HG03342 (cell line): ENCODE data around the gene WIPF3.

ENCODE experiments used
- ATAC-seq: cut with Tn5 transposase; IDR thresholded peaks from one replicate; pipeline ENCODE4 v1.9.1; 2021; ENCODE audit warnings: mild to moderate bottlenecking, moderate library complexity; ENCODE audit not compliant: unreplicated experiment

Gene WIPF3, protein sequence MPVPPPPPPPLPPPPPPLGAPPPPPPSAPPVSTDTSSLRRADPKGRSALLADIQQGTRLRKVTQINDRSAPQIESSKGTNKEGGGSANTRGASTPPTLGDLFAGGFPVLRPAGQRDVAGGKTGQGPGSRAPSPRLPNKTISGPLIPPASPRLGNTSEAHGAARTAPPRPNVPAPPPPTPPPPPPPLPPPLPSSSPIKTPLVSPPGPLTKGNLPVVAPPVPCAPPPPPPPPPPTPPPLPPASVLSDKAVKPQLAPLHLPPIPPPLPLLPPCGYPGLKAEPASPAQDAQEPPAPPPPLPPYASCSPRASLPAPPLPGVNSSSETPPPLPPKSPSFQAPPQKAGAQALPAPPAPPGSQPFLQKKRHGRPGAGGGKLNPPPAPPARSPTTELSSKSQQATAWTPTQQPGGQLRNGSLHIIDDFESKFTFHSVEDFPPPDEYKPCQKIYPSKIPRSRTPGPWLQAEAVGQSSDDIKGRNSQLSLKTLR

DNA sequence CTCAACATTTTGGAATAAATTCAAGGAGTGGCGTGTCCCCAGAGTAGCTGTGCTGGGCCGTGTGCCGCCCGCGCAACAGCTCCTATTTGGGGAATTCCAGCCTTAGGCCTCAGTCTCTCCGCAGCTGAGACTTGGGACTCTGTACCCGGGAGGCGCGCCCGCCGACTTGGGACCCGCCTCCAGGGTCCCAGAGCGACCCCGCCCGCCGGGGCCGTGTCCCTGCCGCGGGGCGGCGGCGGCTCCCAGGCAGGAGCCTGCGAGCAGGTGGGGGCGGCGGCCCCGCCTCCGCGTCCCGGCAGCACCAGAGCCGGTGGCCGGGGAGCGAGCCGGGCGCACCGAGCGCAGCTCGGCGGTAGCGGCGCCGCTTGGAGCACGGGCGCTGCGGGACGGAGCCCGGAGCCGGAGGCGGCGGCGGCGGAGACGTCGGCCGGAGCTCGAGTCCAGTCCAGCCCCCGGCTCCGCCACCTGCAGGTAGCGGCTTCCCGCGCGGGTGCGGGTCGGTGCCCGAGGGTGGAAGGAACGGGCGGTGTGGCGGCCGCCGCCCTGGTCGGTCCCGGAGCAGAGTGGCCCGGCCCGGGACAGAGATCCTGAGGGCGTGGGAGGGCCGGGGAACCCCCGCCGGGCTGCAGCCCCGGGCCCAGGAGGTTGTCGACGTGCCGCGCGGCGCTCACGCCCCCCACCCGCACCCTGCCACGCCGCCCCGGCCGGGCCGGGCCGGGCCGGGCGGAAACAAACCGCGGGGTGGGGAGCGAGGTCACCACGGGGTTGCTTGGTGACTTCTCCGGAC is at the start of gene WIPF3:
Gene WIPF3 (plus strand): TSS at position 301 of the 787 bp plus-strand sequence. CDS start 28,217 bp downstream, outside the sequence.
- ATAC-seq: no peak

DNA sequence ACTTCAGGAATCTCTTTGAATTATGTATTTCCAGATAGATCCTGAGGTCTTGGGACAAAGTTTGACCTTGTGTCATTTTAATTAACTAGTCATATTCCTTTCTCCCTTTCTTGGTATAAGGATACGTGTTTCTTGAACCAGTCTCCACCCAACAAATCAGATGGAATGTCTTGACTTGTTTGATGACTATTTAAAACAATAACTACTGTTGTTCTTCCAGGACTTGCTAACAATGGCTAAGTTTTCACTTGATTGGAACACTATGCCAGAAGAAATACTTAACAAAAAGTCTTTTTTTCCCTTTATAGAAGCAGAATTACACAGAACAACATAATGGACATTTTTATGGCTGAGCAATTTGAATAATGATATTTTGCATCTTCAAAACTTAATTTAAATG is 43.0 kb upstream of the WIPF3 start:
- no peak for ATAC-seq

DNA sequence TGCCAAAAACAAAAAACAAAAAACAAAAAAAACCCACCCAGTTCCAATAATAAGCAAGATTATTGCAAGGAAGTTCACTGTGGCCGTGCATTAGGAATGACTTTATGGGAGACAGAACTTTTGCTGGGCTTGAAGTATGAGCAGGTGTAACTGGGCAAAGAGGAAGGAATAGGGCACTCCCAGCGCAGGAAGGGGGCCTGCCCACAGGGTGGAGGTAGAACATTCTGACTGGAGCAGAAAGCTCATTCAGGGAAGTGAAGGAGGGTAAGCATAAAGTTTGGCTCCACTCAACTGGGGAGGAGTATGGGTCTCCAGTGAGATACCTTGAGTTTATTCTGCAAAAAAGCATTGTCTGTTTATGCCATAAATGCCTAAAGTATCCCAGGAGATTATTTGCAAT is 42.1 kb upstream of the WIPF3 start:
- ATAC-seq: no peak

DNA sequence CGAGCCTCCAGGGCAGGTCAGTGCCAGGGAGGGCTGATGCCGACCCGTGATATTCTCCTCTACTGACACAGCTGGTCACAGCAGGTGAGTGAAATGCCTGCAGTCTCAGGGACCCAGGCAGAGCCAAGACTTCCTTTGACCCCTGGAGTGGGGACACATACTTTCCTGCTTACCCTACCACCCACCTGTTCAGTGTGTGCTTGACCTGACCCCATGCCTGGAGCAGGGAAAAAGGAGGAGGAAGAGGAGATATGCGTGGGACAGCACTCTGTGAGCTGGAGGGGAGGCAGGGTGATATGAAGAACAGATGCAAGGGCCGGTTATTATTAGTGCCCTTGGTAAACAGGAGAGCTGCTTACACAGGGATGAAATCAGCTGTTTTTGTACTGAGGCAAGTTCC is 40.8 kb upstream of the WIPF3 start:
- no peak for ATAC-seq

DNA sequence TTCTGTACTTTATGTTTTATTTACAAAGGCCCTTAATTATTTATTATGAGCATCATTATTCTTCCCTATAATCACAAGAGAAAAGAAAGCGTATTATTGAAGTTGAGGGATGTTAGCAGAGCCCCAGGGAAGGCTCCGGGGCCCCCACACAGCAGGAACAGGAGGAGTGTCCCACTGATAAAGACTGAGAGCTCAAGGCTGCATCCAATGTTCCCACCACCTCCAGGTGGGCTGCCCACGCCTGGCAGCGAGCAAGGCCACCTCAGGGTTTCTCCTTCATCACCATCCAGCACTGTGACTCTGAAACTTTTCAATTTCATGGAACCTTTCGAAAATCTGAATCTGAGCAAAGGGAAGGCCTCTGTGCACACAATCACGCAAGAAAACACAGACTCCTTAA is 35.9 kb upstream of the WIPF3 start:
- no peak for ATAC-seq

DNA sequence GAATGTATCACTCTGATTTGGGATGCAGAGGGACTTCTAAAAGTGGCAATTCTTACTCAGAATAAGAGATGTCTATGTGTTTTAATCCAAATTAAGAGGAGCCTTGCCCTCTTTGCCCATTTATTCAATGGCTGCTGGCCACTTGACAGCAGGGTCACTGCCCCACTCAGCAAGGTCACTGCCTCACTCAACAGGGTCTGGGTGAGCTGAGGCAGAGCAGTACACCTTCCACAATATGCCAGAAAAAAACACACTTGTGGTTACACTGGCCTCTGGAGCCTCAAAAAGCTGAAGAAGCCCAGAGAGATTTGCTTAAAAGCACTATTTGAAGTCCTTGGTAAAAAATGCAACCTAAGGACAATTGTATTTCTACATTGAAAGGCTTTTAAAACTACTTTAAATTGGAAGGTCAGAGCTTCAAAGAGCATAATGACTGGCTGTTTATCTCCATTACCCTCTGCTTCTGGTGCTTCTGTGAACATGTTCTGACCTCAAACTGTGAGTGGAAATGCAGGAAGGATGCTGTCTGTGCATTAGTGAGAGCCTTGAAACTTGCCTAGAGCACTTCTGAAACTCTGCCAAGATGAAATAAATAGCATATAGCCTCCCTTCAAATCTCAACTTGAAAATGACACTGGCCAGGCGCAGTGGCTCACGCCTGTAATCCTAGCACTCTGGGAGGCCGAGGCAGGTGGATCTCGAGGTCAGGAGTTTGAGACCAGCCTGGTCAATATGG is 35.1 kb upstream of the WIPF3 start:
- ATAC-seq: no peak

DNA sequence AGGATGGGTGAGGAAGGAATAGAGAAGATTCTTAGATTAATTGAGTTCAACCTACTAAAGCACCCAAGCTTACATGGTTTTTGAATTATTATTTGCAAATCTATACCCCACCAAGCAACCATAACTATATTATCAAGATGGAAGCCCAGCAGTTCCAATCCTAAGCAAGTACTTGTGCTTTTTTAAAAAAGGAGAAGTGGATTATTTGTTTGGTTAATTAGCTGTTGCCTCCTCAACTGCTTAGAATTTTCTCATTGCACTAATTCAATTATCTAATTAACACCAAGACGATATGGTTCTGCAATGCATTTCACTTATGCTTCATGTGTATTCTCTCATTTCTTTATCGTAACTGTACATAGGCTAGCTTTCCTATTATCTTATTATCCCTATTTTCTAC is 27.3 kb upstream of the WIPF3 start:
- ATAC-seq: no peak

DNA sequence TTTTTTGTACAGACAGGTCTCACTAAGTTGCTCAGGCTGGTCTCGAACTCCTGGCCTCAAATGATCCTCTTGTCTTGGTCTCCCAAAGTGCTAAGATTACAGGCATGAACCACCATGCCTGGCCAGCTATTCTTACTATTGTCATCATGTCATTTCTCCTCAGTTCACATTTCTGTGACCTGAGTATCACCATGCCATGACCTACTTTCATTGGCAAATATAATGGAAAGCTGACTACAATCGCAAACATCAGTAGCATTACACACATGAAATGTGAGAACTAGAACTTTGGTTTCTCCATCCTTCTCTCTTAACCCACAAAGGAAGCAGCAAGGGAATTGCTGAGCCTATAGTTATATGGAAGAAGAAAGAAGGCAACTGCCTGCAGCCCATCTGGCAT is 26.0 kb upstream of the WIPF3 start:
- no peak for ATAC-seq

DNA sequence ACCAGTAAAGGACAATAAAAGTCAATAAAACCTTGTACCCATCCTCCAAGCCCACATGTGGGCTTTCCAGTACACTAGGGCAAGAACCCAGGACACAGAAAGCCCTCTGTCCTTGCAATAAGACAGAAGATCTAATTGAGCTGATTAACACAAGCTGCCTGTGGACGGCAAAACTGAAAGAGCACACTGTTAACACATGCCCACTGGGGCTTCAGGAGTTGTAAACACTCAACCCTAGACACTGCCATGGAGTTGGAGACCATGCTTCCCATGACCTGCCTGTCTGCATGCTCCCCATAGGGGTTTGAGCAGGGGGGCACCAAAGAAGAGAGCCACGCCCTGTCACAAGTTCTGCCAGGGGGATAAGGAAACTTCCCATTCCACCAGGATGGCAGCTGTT is 22.6 kb upstream of the WIPF3 start:
- ATAC-seq: no peak

DNA sequence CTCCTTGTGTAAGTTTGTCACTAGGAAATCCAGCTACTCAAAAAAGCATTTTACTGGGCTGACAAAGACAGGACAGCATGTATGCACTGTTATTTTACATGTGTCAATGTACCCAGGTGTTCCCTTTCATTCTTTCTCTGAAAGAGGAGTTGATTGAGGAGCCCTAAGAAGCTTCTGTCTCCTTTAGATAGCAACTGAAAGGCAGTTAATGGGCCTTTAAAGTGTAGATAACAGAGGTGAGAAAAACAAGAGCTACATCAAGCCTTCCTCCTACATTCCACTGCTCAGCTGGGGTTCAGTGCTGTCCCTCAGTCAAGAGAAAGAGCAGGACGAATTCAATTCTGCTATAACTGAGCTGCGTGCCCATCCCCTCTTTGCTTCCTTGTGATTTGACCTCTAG is 12.8 kb upstream of the WIPF3 start:
- no peak for ATAC-seq

DNA sequence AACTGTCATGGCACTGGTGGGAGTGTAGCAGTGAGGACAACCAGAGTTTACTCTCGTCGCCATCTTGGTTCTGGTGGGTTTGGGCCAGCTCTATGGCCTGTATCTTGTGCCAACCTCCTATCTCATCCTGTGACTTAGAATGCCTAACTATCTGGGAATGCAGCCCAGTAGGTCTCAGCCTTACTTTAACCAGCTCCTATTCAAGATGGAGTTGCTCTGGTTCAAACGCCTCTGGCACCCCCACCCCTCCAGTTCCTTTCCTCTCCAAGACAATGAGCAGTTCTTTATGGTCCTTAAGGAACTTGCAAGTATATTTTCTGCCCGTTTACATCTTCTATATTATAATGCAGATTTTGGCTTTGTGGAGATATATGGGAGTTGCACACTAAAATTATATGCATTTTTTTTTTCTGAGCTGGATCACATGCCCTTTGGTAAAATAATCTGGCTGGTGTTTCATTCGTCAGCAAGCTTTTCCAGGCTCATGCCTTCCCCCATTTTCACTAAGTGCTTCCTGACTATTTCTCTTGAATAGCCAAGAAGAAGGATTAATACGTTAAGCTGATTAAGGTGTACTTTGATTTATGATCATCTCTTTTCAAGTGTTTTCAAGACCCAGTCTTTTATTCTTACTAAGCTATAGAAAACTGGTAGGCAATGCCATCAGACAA is 11.2 kb upstream of the WIPF3 start:
- no peak for ATAC-seq

DNA sequence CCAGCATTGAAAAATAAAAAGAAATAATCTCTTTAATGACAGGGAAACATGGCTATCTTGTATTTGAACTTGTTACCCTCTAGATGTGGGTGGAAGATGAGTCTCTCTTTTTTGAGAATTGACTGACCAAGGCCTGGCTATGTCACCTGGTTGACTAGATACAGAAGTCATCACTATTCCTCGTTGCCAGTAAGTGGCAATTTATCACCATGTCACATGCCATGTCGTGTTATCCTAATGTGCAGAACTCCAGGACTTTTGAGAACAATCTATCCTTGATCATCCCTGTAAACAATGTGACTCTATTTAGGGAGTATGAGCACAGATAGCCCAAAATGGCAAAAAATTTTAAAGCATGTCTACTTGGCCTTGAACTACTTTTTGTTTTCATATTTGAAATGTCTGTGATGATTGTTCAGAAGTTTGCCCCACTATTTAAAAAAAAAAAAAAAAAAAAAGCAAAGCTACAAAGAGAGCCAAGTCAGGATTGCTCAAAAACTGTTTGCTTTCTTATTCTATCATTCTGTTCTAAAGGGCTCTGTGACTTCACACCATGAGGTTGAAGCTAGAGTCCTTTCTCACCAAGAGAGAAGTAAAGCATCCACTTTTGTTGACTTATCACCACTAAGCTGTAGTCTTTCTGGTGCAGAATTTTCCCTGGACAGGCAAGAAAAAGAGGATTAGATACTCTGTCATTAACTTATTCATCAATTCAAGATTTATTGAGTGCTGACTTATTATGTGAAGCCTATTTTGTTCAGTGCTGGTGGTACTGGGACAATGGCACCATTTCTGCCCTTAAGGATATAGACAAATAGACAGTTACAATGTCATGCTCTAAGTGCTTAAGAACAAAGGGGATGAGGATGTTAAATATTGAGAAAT is 10.4 kb upstream of the WIPF3 start:
- no peak for ATAC-seq

DNA sequence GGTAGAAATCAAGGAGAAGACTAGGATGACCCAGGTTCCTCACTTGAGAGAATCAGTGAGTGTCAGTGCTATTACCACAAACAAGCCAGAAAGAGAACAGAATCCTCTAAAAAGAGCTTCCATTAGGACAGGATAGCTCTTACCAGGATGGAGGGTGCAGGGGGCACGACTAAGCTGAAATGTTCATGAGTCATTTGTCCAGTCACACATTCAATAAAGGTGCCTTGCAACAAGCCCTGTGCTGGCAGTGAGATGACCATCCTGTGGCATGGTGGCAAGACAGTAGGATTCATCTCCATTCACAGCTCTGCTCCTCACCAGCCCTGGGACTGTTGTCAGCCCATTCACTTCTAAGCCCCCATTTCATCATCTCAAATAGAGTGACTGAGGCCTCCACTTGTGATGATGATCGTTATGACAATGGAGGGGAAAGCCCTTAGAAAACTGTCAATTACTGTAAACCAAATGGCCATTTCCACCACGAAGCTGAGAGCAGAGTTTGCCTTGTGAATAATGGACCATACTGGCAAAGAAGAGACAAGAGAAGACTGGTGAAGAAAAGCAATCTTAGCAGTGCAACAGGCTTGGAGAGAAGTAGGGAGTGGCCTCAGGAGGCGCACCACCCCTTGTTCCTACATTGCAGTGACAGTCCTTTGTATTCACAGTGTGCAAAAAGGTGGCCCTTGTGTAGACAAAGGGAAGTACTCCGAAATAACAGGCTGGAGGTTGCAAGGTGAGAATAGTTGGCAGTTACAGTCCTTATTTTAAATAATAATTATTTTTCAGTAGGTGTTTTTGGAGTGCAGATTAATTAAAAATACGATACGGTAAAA is 9.0 kb upstream of the WIPF3 start:
- no peak for ATAC-seq

DNA sequence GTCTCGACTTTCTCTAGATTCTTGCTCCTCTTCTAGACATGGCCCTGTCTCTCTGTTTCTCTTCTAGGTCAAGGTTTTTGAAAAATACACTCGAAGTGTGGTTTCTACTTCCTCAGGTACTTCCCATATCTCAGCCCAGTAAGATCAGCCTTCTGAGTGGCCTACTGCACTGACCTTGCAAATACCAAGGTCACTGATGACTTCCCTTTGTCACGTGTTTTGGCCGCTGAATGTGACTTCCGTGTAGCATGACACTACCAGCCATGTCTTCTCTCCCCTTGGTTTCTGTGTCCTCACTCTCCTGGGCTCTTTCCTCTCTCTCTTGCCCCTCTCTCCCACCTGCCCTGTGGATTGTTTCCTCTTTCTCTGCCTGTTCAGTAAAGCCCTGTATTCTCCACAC is 7.9 kb upstream of the WIPF3 start:
- no peak for ATAC-seq

DNA sequence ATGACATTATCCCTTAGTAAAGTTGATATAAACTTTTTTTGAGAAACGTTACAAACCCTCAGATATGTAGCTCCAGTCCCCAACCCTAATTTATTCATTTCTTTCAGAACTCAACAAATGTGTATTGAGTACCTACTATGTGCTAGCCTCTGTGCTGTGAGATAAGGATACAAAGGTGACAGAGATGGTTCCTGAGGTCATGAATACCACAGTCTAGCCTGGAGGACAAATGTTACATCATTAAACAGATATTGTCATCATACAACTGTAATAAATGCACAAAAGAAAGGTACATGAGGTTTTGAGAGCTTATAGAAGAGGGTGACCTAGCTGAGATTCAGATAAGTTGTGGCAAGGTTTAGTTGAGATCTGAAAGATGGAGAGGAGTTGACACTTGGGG is 4.4 kb upstream of the WIPF3 start:
- no peak for ATAC-seq

DNA sequence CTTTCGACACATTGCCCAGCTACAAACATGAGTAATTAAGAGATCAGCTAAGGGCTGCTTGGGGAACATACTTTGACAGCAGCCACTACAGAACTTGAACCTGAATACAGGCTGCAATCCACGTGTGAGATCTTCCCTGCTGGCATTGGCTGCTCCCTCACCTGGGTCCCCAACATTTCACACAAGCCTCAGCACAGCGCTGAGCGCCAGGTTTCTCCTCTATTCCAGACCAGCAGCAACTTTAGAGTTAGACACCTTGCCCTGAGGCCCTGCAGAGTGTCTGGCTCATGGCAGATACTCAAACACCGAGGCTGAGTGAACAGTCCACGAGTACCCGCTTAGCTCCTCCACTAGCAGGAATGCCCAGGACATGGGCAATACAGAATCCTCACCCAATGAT is 1.3 kb upstream of the WIPF3 start:
- no peak for ATAC-seq

DNA sequence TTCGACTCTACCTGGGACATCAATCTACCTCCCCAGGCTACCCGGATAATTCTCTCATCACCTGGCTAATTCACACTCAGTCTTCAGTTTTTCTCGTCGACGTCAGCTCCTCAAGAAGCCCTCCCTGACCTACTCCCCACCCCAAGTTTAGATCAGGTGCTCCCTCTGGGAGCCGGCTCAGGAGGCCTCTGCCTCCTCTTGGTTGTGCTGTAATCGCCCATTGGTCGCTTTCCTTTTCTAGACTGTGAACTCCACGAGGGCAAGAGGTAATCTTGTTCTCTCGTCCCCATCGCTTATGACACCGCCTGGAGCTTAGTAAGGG is 461 bp upstream of the WIPF3 start:
- ATAC-seq: no peak

DNA sequence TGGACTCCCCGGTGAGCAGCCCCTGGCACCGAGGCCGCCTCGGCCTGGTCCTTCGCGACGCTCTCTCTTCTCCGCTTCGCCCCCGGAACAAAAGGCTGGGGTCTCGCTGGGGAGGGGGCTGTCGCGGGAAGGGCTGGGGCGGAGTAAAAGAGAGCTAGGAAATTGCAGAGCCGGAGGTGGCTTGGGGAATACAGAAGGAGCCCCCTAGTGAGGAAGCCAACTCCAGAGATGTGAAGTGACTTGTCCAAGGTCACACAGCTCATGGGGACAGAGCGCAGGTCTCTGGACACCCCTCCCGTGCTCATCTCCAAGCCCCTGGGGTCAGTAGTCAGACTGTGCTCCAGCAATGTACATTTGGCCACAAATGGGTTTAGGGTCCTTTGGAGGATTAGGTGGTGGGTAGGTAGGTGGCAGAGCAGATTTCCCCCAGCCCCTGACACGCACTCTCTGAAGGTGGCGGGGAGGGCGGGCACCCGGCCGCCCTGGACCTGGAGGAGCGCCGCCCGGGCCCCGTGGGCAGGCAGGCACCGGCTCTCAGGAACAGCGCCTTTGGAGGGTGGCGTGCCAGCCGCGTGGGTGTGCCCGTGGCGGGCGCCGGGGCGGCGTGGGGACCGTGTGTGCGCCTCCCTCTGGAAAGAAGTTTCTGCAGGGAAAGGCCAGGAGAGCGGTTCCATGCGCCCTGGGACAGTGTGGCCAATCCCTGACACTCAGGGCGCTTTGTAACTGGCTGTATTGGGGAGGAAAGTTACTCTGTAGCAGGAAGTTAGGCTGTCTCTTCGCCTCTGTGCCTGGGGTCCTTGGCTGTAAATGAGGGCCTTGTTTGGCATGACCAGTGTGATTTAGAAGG is 910 bp downstream of the WIPF3 start:
- no peak for ATAC-seq
